OCI-M1 (cell line): Measurements from ENCODE around the gene AKIP1.
A peak's percentile ranks its signal among the peaks of the same experiment; 100 is the strongest.
"Not testable (repeated sequence)": the region's sequence is repeated elsewhere in the genome, so short reads cannot be mapped to it uniquely, and the experiment has no call there.

Experiments used
- DNase-seq: peaks from one replicate; lab custom pipeline; 2025; lab: John Stamatoyannopoulos, UW

Gene AKIP1

DNA sequence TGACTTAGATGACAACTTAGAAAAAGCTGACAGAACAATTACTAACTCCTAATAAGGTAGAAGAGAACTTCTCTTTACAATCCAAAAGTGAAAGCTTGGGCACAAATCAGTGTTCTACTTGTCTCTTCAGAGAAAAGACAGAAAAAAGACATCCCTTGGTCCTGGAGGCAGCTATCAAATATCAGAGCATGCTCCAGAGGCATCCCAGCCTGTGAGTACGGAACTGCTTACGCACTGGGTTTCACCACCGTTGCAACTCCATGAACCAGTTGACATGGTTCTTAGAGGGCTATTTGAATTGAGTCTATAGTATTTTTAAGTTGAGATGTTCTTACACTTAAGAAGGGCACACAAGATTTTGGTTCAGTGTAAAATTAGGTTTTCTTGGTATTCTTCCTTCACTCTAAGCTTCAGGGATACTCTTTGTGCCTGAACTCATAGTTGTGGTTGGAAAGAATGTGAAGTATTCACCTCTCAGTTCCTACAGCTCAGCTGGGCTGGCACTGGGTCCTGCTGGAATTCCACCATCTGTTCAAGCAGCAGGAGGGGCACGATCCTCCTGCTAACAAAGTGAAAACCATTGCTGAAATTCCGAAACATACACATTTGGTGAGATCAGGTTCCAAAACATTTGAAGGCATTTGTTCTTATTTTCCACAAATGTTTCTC, 6.3 kb downstream of the AKIP1 start:
- no peak for DNase-seq

DNA sequence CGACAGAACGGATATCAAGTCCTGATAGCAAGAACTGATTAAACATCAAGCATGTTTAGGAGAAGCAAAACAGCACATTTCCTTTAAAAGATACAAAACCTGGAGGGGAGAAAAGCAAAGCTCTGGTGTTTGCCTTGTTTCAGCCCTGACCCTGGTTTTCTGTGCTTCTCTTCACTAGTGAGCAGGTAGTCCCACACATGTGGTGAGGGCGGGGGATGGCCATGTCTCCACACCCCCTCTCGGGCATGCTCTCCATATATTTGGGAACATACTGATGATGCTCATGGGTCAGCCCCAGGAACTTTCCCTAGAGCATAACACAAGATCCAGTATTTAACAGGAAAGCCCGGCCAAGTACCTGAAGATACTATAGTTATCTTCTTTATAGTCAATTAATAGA, 11.7 kb downstream of the AKIP1 start:
- no peak for DNase-seq

DNA sequence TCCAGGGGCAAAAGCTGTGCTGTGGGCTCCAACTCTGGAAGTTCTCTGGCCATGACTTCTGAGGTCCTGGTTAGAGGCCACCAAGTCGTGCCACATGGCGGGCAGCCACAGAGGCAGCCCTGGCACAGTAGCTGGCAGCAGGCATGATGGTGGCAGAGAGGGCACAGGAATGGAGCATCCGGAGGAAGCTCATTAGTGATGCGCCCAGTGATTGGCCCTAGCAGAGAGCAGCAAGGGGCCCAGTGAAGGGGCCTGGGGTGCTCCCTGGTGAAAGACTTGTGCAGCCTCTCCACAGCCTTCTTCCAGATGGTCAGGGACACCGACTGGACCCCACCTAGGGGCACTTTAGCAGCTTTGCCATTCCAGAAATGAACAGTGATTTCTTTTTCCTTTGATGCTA, 14.7 kb downstream of the AKIP1 start:
- DNase-seq: no peak

DNA sequence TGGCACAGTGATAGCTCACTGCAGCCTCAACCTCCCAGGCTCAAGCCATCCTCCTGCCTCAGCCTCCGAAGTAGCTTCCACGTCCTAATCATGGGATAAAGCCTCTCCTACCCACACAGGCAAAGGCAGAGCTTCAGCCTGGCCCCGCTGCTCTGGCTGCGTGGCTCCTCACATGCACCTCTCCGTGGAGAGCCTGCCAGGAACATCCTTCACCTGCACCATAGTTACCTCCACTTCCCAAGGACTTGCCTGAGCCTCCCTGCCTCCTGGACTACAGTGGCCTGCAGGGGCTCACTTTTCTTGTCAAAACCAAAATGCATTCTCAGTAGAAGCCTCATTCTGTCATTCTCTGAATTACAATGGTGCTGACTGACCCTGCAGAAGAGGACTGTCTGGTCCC, 15.2 kb downstream of the AKIP1 start:
- DNase-seq: no peak

DNA sequence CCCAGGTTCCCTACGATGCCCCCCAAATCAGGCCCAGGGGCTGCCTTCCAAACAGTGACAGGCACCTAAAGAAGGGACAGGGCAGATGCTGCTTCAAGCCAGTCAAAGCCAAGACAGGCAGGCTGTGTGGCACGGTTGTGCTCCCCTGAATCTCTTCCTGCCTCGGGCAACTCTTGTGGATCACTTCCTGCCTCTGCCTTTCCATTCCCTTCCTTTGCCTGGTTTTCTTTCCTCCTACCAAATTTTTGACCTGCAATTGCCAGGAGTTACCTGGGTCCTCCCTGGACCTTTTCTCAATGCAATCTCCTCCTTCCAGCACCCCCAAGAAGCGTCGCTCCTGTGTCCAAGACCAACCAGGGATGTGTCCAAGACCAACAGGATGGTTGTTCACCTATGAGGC, 16.2 kb downstream of the AKIP1 start:
- no peak for DNase-seq

DNA sequence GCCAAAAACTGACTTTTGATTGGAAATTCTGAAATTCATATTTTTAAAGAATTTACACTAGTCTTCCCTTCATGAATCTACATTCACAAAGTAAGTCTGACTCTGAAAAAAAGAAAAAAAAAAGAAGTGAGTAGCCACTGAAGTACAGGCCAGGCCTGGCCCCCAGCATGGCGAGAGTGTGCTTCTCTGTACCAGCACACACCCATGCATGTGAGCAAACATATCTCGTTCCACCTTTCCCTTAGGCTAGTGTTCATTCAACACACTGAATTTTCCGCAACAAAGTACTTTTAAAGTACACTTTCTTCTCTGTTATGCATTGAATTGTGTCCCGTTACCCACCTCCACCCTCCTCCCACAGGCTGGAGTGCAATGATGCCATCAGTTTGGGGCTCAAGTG, 17.2 kb downstream of the AKIP1 start:
- no peak for DNase-seq

DNA sequence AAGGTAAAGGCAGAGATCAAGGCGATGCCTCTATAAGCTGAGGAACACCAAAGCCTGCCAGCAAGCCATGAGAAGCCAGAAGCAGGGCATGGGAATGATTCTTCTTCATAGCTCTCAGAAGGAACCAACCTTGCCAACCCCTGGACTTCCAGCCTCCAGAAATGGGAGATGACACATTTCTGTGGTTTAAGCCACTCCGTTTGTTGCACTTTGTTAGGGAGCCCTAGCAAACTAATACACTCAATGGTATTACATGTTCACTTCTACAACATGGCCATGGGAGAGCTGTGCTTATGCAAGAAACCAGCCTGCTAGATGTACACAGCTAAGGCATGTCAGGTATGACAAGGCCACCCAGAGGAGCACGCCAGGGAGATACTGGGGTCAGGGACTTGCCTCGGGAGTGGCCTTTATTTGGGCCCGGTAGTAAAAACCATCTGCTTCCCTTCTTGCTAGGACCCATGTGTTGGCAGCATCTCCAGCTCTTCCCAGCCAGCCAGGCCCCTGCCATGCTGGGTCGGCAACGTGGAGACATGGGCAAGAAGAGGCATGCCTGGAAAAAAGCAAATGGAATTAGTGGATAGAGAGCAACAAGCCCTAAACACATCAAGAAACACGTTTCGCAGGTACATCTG, 18.1 kb downstream of the AKIP1 start:
- no peak for DNase-seq

GRCh38 chr11:8930456-8931175, 19.6 kb downstream of the AKIP1 start:
- no peak for DNase-seq

- no peak for DNase-seq
Measured at GRCh38 chr11:8932564-8933180, 21.7 kb downstream of the AKIP1 start, which contains the start of gene C11orf16. TSS of gene C11orf16 (minus strand) at chr11:8932947. CDS start at chr11:8932308, 639 bp downstream.

DNA sequence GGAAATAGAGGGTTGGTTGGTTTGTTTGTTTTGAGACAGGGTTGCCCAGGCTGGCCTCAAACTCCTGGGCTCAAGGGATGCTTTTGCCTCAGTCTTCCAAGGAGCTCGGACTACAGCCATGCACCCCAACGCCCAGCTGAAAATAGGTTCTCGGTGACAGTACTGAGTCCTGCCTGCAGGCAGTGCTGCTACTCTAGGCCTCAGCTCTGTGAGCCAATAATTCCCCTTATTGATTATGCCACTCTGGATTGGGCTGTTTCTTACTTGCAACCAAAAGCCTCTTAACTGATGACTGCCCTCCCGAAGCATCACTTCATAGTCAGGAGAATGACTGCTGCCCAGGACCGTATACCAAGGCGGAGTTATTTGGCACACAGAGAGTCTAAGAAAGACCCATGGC, 22.9 kb downstream of the AKIP1 start:
- DNase-seq: no peak

DNA sequence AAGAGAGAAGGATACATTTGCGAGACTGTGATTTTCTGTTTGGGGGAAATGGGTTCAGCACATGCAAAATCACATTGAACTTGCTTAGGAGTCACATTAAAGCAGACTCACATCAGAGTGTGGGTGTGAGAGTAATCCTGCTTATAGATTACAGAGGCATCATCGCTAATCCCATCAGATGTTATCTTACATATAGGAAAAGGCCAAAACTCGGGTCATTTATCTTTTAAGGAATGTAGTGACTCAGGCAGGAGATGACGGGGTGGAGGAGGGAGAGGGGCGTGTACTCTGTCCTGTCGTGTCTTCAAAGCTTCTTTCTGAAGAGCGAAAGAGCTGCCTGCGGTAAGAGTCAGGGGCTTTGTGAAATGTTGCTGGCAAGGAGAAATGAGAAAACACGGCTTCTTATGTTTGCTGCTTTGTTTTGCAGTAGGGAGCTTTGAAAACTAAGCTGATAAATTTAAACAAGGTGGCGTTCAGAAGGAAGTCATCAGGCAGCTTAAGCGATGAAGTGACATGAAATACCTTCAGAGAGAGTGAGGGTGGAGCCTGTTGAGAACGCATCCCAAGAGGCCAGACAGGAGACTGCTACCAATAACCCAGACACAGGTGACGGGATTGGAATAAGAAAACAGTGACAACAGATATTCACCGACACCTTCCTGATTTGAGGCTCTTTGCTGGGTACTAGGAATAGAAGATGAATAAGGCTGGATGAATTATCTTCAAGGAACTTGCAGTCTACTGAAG, 23.9 kb downstream of the AKIP1 start:
- no peak for DNase-seq

DNA sequence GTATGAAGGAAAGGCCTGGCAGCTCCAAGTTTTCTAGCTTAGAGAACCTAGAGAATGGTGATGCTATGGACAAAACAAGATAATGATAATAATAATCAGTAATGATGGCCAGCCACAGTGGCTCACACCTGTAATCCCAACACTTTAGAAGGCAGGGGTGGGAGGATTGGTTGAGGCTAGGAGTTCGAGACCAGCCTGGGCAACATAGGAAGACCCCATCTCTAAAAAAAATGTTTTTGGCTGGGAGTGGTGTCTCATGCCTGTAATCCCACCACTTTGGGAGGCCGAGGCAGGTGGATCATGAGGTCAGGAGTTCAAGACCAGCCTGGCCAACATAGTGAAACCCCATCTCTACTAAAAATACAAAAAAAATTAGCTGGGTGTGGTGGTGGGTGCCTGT, 24.8 kb downstream of the AKIP1 start:
- not testable (repeated sequence) for DNase-seq

DNA sequence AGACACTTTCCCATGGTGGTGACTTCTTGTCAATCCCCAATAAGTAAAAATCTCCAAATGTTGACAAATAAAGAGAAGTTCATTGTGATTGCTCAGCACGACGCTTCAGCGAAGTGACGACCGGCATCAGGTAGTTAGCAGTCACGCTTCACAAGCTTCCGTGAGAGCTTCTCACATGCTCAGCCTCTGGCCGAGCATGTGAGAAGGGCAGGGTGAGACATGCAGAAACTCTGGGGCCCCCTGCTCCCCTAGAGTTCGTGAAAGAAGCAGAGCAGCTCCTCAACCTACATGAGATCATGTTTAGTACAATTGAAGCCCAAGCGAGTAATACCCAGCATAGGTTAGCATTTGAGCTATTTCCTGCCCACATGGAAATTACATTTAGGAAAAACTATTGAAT, 26.2 kb downstream of the AKIP1 start:
- DNase-seq: no peak

GRCh38 chr11:8937659-8938058, 26.7 kb downstream of the AKIP1 start:
- DNase-seq: no peak

DNA sequence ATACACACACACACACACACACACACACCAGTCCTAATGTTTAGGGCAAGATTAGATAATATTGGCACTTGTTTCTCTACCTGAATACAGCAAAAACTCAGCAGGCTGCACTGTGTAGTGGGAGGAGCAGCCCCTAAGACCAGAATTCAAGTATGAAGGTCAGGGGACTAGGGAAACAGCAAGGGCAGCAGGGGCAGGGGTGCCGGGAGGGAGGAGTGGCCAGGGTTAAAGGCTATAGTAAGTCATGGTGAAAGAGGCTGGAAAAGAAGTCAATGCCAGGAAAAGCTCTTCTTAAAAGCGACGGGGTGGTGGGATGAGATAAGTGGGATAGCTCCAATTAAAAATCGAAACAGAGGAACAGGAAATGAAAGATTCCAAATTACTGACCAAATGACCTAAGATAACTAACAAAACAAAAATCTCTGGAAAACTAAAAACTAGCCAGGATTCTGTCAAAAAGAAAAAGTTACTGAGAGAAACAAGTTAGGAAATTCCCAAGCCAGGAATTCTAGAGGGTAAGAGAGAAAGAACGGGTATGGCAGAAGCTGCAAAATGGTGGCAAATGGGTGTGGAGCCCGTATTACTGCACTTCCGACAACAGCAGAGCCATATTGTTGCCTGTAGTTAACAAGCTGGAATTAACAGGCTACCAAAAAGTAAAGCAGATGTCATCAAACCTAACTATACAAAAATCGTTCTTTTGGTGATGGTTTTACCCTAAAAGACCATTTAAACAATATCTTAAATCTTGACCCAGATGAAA, 30.5 kb downstream of the AKIP1 start:
- DNase-seq: no peak

GRCh38 chr11:8942518-8943066, 31.6 kb downstream of the AKIP1 start, which contains the start of gene ASCL3:
TSS of gene ASCL3 (minus strand) at chr11:8943016. CDS start at chr11:8938161, 4,855 bp downstream.
- no peak for DNase-seq

DNA sequence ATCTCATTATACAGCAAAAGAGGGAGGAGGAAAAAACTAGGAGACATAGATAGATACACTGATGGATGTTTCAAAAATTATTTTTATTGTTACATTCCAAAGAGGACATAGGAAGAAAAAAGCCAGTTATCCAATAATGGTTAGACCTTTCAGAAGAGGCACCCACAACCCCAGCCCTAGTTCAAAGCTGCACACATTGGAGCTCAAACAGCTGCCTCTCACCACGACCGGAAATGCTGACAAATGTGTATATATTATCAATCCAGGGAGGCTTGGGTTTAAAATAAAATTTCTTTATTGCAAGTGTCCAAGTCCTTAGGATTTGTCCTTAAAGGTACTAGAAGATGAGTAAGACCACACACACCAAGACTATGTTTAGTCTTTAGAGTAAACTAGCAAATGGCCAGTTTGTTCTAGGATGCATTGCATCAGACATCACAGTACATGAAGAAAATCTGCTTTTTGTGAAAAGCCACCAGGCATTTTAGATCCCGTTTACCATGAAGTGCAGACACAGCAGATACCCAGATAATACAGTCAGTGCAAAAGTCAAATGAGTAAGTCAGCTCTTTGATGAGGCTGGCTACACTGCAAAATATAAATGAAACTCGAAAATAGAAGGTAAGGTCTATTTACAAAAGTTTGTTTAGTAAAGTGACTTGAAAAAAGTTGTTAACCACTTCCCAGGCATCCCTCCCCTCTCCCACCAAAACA, 36.4 kb downstream of the AKIP1 start:
- no peak for DNase-seq

- DNase-seq: peak; percentile 84
Measured at GRCh38 chr11:8948886-8949285, 37.9 kb downstream of the AKIP1 start.

GRCh38 chr11:8956860-8957259, 45.9 kb downstream of the AKIP1 start:
- DNase-seq: no peak

GRCh38 chr11:8959546-8960166, 48.7 kb downstream of the AKIP1 start:
- peak; percentile 87 for DNase-seq
